CD4-positive, alpha-beta T cell treated with Interferon alpha-2 for 1 hour (primary cell): ENCODE measurements around the gene PEPD.

Source experiments
- DNase-seq, 2 donors: peaks; one replicate each; pipeline ENCODE4 v3.0.0-alpha.2; 2020 to 2022

The PEPD gene

GRCh38 chr19:33393286-33394005 is 128.1 kb downstream of the PEPD start:
- no peak for DNase-seq

- DNase-seq: no peak
These were observed 129.0 kb downstream of the PEPD start for GRCh38 chr19:33392341-33393285.

- no peak for DNase-seq
These were observed 129.9 kb downstream of the PEPD start for GRCh38 chr19:33391631-33392249.

GRCh38 chr19:33390908-33391630 is 130.5 kb downstream of the PEPD start:
- DNase-seq: no peak

- DNase-seq: no peak
These were observed 131.3 kb downstream of the PEPD start for GRCh38 chr19:33390101-33390907.

GRCh38 chr19:33389421-33390100 is 132.0 kb downstream of the PEPD start:
- no peak for DNase-seq

GRCh38 chr19:33388725-33389420 is 132.7 kb downstream of the PEPD start:
- DNase-seq: no peak

GRCh38 chr19:33388231-33388724 is 133.3 kb downstream of the PEPD start:
- no peak for DNase-seq

- DNase-seq: no peak
These were observed 134.0 kb downstream of the PEPD start for GRCh38 chr19:33387351-33388230.

GRCh38 chr19:33386361-33386858 is 135.2 kb downstream of the PEPD start:
- DNase-seq: no peak

GRCh38 chr19:33385956-33386355 is 135.6 kb downstream of the PEPD start:
- DNase-seq: no peak

GRCh38 chr19:33384983-33385382 is 136.6 kb downstream of the PEPD start:
- no peak for DNase-seq

- no peak for DNase-seq
These were observed 137.8 kb downstream of the PEPD start for GRCh38 chr19:33383720-33384292.

GRCh38 chr19:33382982-33383381 is 138.6 kb downstream of the PEPD start:
- no peak for DNase-seq

GRCh38 chr19:33382006-33382405 is 139.6 kb downstream of the PEPD start:
- DNase-seq: no peak

GRCh38 chr19:33381101-33381500 is 140.5 kb downstream of the PEPD start:
- no peak for DNase-seq

- DNase-seq: no peak
These were observed 142.3 kb downstream of the PEPD start for GRCh38 chr19:33379151-33379829.
